Measurements from ENCODE around the gene DNAH1. TPM values are rescaled to one million over a fixed set of nuclear protein-coding genes. Genes with fewer than 3 reads are reported as not detected.

Gene DNAH1
- total RNA-seq, 1 experiment from 2014 or later, result 2.1 TPM

- no peak for DNase-seq (ENCODE audit: low read depth)
Measured at GRCh38 chr3:52331906-52332305, 15.8 kb downstream of the DNAH1 start.

DNA sequence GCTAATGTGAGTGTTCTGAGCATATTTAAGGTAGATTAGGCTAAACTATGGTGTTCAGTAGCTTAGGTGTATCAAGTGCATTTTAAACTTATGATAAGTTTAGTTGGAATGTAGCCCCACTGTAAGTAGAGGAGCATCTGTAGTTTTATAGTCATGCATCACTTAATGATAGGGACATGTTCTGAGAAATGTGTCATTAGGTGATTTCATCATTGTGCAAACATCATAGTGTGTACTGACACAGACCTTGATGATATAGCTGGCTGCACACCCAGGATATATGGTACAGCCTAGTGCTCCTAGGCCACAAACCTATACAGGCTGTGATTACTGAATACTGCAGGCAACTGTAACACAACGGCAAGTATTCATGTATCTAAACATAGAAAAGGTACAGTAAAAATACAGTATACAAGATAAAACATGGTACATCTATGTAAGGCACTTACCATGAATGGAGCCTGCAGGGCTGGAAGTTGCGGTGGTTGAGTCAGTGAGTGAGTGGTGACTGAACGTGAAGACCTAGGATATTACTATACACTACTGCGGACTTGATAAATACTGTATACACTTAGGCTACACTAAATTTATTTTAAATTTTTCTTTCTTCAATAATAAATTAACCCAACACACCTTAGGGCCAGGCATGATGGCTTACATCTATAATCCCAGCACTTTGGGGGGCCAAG is 17.9 kb downstream of the DNAH1 start:
- no peak for DNase-seq (ENCODE audit: low read depth)

DNA sequence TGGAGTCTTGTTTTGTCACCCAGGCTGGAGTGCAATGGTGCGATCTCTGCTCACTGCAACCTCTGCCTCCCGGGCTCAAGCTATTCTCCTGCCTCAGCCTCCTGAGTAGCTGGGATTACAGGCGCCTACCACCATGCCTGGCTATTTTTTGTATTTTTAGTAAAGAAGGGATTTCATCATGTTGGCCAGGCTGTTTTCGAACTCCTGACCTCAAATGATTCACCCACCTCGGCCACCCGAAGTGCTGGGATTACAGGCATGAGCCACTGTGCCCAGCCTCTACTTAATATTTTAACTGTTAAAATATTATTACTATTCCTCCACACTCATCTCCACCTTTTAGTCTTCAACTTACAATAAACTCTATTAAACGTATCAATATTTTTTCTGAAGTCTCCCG is 22.0 kb downstream of the DNAH1 start:
- DNase-seq (ENCODE audit: low read depth), result peak; percentile 24

DNA sequence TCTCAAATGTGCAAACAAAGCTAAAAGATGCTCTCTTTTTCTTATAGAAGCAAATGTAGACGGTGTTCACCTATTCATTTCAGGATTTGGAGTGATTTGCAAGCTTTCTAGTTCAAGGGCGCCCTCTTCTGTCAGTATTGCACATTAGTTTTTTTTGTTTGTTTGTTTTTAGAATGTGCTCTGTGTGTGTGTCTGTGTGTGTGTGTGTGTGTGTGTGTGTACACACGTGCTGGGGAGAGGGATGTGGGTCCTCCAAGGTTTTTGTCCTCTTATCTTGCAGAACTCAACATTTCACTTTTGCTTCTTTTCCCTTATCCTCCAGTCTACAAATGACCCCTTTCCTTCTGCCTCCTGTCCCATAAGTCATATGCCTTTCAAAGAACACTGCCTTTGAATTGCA is 23.5 kb downstream of the DNAH1 start:
- peak; percentile 85 for DNase-seq (ENCODE audit: low read depth)

DNA sequence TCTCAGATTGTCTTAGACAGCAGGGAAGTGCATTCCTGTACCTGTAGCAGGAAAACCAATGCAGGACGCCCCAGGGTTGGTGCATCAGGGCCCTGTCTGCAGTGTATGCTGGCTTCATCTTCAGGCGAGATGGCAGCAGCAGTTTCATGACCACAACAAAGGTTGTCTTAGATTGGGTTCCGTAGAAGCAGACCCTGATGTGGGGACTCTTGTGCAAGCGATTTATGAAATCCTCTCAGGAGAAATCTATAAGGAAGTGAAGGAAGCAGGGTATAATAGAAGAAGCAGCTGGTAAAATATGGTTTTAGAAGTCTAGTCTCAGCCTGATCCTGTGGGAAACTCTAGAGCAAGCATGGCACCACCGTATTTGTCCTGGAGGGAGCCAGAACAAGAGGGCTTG is 25.0 kb downstream of the DNAH1 start:
- no peak for DNase-seq (ENCODE audit: low read depth)

GRCh38 chr3:52343946-52344600 is 28.0 kb downstream of the DNAH1 start:
- DNase-seq (ENCODE audit: low read depth), result no peak

GRCh38 chr3:52345521-52346109 is 29.5 kb downstream of the DNAH1 start:
- no peak for DNase-seq (ENCODE audit: low read depth)

GRCh38 chr3:52346623-52347530 is 30.8 kb downstream of the DNAH1 start:
- peak; percentile 27 for DNase-seq (ENCODE audit: low read depth)

- DNase-seq (ENCODE audit: low read depth), result no peak
Measured at GRCh38 chr3:52347716-52348635, 31.9 kb downstream of the DNAH1 start.

- no peak for DNase-seq (ENCODE audit: low read depth)
Measured at GRCh38 chr3:52349131-52349530, 33.0 kb downstream of the DNAH1 start.

DNA sequence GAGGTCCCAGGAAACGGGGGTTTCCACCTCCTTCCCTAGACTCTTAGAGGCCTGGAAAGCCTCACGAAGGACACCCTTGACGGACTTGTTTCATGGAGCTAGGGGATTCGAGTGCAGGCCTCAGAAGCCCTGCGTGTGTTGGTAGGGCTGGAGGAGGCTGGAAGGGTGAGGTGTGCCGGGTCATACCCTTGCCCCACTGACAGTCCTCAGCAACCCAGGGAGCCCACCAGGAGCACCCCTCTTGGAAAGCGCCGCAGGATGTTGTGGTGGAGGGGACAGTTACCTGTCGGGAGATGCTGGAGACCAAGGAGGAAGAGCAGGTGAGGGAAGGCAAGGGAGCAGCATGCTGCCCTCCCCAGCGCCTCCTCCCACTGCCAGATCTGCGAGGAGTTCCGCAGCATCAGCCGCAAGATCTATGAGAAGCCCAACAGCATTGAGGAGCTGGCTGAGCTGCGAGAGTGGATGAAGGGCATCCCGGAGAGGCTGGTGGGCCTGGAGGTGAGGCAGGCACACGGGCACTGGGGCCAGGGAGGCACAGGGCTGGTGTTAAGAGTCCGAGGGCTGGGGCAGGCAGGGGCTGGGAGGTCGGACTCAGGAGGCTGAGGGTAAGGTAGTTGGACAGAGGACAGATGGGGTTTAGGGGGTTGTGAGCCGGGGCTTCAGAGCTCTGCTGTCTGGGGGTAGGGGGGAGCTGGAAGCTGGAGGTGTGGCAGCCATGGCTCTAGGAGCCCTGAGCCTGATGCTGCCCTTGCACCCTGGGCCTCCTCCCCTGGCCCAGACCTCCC is 33.7 kb downstream of the DNAH1 start:
- DNase-seq (ENCODE audit: low read depth), result no peak

GRCh38 chr3:52350416-52350815 is 34.3 kb downstream of the DNAH1 start:
- DNase-seq (ENCODE audit: low read depth), result no peak

DNA sequence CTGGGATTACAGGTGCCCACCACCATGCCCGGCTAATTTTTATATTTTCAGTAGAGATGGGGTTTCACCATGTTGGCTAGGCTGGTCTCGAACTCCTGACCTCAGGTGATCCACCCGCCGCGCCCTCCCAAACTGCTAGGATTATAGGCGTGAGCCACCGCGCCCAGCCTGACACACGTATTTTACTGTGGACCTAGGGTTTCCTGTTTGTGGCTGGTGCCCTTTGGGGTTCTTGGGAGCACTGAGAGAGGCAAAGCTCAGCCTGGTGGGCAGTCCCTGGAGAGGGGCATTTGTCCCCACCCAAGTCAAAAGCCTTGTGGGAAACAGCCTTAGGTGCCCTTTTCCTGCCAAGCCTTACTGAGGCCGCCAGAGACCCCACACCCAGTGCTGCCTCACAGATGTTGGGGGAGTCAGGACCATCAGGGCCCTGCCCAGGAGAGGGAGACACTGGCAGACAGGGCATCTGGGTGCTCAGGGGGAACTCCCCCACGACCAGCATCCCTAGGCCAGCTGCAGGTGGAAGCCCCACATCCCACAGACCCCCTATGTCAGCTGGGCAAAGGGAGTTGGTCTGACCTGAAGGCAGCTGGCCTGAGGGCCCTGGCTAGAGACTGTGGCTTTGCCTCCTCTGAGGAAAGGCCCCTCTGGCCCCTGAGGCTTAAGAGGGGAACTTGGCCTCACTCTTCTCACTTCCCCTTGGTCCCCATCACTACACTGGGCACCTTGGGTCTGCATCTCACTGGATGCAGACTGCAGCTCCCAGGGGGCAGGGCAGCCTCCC is 35.1 kb downstream of the DNAH1 start:
- no peak for DNase-seq (ENCODE audit: low read depth)

DNA sequence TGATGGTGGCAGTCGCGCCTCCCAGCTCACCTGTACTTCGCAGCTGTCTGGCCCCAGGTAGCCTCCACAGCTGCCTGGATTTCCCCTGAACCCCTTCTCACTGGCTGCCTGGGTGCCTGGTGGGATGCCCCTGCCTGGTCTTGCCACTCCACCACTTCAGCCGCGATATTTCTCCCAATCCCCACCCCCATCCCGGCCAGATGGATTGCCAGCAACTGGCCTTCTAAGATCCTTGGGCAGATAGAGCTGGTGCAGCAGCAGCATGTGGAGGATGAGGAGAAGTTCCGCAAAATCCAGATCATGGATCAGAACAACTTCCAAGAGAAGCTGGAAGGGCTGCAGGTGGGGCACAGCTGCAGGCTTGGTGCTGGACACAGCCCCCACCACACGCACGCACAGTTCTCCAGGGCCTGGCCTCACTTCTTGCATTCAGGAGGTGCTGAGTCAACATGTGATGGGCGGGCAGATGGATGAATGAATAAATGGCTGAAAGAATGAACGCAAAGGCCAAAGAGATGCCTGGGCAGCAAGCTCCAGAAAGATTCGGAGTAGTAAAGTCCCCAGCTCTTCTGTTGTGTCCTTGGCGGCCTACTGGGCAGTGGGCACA is 35.7 kb downstream of the DNAH1 start:
- DNase-seq (ENCODE audit: low read depth), result no peak

GRCh38 chr3:52352566-52352965 is 36.4 kb downstream of the DNAH1 start:
- no peak for DNase-seq (ENCODE audit: low read depth)

DNA sequence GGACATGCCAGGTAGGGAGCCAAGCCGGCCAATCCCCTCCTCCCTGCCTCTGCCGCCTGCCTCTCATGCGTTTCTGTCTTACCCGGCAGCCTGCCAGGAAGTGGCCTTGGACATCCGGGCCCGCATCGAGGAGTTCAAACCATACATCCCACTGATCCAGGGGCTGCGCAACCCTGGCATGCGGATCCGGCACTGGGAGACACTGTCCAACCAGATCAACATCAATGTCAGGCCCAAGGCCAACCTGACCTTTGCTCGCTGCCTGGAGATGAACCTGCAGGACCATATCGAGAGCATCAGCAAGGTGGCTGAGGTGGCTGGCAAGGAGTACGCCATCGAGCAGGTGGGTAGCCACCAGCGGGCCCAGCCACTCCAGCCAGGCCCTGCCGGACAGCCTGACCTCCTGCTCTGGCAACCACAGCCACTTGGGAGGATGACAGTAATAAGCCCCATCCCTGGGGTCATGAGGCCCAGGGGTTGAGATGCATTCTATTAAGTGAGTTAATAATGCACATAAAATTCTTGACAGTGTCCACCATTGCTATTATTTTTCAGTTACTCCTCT is 37.3 kb downstream of the DNAH1 start:
- DNase-seq (ENCODE audit: low read depth), result no peak

DNA sequence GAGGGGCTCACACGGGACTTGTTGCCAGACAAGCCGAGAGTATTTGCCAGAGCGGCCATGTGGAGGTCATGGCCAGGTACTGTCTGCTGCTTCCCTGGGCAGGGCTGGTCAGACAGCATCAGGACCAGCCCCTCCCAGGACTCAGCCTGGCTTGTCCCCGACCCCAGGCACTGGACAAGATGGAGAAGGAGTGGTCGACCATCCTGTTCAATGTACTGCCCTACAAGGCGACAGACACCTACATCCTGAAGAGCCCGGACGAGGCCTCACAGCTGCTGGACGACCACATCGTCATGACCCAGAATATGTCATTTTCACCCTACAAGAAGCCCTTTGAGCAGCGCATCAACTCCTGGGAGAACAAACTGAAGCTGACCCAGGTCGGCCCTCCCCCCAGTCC is 38.6 kb downstream of the DNAH1 start:
- DNase-seq (ENCODE audit: low read depth), result no peak

DNA sequence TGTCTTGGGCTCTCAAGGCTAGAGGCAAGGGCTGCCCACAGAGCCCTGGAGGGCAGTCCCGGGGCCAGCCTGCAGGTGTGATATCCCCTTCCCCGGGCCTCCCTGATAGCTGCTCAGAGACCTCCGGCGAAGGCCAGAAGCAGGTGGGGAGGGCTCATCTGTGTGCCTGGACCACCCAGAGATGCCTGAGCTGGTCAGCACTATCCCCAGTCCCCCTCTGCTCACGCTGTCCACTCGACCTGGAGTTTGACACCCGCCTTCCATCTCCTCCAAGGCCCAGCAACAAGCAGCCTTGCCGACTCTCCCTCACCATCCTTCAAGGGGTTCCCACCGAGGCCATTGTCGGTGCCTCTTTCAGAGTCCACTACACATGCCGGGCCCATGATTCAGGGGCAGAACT is 39.4 kb downstream of the DNAH1 start:
- no peak for DNase-seq (ENCODE audit: low read depth)

GRCh38 chr3:52356126-52356525 is 40.0 kb downstream of the DNAH1 start:
- DNase-seq (ENCODE audit: low read depth), result no peak
